Ishikawa (cell line): ENCODE results near the gene REEP3.

ENCODE experiments used
- CEBPB ChIP-seq: IDR thresholded peaks from 2 replicates; pipeline ENCODE4 v1.6.1; 2012
- CREB1 ChIP-seq: IDR thresholded peaks from 2 replicates; pipeline ENCODE4 v1.6.1; 2012; ENCODE audit warnings: low read depth
- EGR1 ChIP-seq: IDR thresholded peaks from 2 replicates; pipeline ENCODE4 v1.6.1; 2012
- EP300 ChIP-seq: IDR thresholded peaks from 2 replicates; pipeline ENCODE4 v1.6.1; 2012; ENCODE audit warnings: borderline replicate concordance
- FOXM1 ChIP-seq: IDR thresholded peaks from 2 replicates; pipeline ENCODE4 v1.6.1; 2012; ENCODE audit warnings: low read depth, borderline replicate concordance
- MAX ChIP-seq: IDR thresholded peaks from 2 replicates; pipeline ENCODE4 v1.6.1; 2012
- NFIC ChIP-seq: IDR thresholded peaks from 2 replicates; pipeline ENCODE4 v1.6.1; 2012
- RAD21 ChIP-seq: IDR thresholded peaks from 2 replicates; pipeline ENCODE4 v1.6.1; 2012; ENCODE audit warnings: low read depth
- REST ChIP-seq: IDR thresholded peaks from 2 replicates; pipeline ENCODE4 v1.6.1; 2012; ENCODE audit warnings: low read depth, mild to moderate bottlenecking
- TAF1 ChIP-seq: IDR thresholded peaks from 2 replicates; pipeline ENCODE4 v1.6.1; 2012; ENCODE audit warnings: low read depth, mild to moderate bottlenecking
- TCF12 ChIP-seq: IDR thresholded peaks from 2 replicates; pipeline ENCODE4 v1.6.1; 2012; ENCODE audit warnings: low read depth
- TEAD4 ChIP-seq: IDR thresholded peaks from 2 replicates; pipeline ENCODE4 v1.6.1; 2012
- USF1 ChIP-seq: IDR thresholded peaks from 2 replicates; pipeline ENCODE4 v1.6.1; 2012
- YY1 ChIP-seq: IDR thresholded peaks from 2 replicates; pipeline ENCODE4 v1.6.1; 2012; ENCODE audit warnings: low read depth
- ZBTB7A ChIP-seq: IDR thresholded peaks from 2 replicates; pipeline ENCODE4 v1.6.1; 2012; ENCODE audit warnings: low read depth

The REEP3 gene

GRCh38 chr10:63520500-63521415 is at the start of gene REEP3:
Gene REEP3, plus strand, starts transcription at chr10:63521401. Its CDS starts 145 bp downstream, at chr10:63521546.
- TF ChIP-seq REST (no peak), EP300 (peak; percentile 22; the same call in 1 of the 2 replicates), ZBTB7A (no peak), TAF1 (peak; percentile 12; the same call in 1 of the 2 replicates)

GRCh38 chr10:63474488-63474887 is 46.7 kb upstream of the REEP3 start:
- TF ChIP-seq CEBPB = peak; percentile 85
- TF ChIP-seq EP300 = no peak

GRCh38 chr10:63477927-63478326 is 43.3 kb upstream of the REEP3 start:
- TF ChIP-seq EP300 = no peak
- no peak for TF ChIP-seq NFIC
- no peak for TF ChIP-seq MAX
- TF ChIP-seq TCF12 = no peak

- no peak for TF ChIP-seq EP300
- no peak for TF ChIP-seq TAF1
- no peak for TF ChIP-seq MAX
- TF ChIP-seq ZBTB7A = no peak
- TF ChIP-seq TCF12 = no peak
- TF ChIP-seq CEBPB = no peak
- no peak for TF ChIP-seq EGR1
- TF ChIP-seq USF1 = no peak
- no peak for TF ChIP-seq REST
- no peak for TF ChIP-seq RAD21
- no peak for TF ChIP-seq NFIC
- no peak for TF ChIP-seq FOXM1
- no peak for TF ChIP-seq CREB1
- TF ChIP-seq YY1 = no peak
- TF ChIP-seq TEAD4 = no peak
Measured at GRCh38 chr10:63478564-63478963, 42.6 kb upstream of the REEP3 start.

GRCh38 chr10:63480237-63480636 is 41.0 kb upstream of the REEP3 start:
- TF ChIP-seq REST = no peak
- no peak for TF ChIP-seq MAX
- no peak for TF ChIP-seq EGR1
- TF ChIP-seq CREB1 = no peak
- no peak for TF ChIP-seq FOXM1
- TF ChIP-seq ZBTB7A = no peak
- TF ChIP-seq YY1 = no peak
- no peak for TF ChIP-seq USF1
- TF ChIP-seq NFIC = no peak
- no peak for TF ChIP-seq EP300
- no peak for TF ChIP-seq CEBPB
- TF ChIP-seq TEAD4 = no peak
- TF ChIP-seq RAD21 = no peak
- no peak for TF ChIP-seq TCF12
- TF ChIP-seq TAF1 = no peak
